BE2C (cell line): ENCODE measurements around the gene HS3ST3B1.

ENCODE experiments used
- DNase-seq: peaks from one replicate; pipeline ENCODE4 v3.0.0-alpha.2; 2020
- H3K27me3 ChIP-seq: fragments of 250-450 bp; sonication (Bioruptor Pico); 2 replicates; pipeline ENCODE4 v1.5.1; 2020; ENCODE audit warnings: mild to moderate bottlenecking
- H3K36me3 ChIP-seq: fragments of 250-450 bp; sonication (Bioruptor Pico); 2 replicates; pipeline ENCODE4 v1.5.1; 2020; ENCODE audit warnings: mild to moderate bottlenecking
- H3K4me1 ChIP-seq: fragments of 250-450 bp; sonication (Bioruptor Pico); 2 replicates; pipeline ENCODE4 v1.5.1; 2020
- H3K4me3 ChIP-seq: 2 replicates; pipeline ENCODE4 v1.5.1; 2011; ENCODE audit warnings: low read depth, low read length
- H3K9me3 ChIP-seq: fragments of 250-450 bp; sonication (Bioruptor Pico); 2 replicates; pipeline ENCODE4 v1.5.1; 2020
- TF ChIP-seq, protein P1 (sequence below): IDR thresholded peaks from 2 replicates; pipeline ENCODE4 v1.5.1; 2012; ENCODE audit warnings: mild to moderate bottlenecking, low read depth, low read length

Gene HS3ST3B1

DNA sequence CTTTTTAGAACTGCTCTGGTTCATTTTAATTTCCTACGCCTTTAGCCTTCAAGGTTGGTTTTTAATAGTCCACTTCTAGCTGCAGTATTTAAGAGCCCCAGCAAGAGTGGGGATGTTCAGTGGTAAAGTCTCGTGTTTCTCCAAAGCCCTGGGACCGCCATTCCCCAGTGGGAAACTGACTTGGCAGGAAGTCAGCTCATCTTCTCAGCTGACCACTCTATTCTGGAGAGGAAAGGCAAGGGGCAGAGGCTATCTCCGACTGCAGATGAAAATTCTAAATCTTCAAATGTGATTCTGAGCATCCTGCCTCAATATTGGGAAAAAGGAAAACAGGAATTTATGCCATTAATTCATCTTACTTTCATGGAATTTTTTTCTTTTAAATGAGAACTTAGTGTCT is 35.5 kb downstream of the HS3ST3B1 start:
- H3K4me3 ChIP-seq, result no peak overlapping the region
- H3K36me3 ChIP-seq, result no peaks in the 10 kb centered on the region
- H3K9me3 ChIP-seq, result no peaks in the 10 kb centered on the region
- TF ChIP-seq, protein P1, sequence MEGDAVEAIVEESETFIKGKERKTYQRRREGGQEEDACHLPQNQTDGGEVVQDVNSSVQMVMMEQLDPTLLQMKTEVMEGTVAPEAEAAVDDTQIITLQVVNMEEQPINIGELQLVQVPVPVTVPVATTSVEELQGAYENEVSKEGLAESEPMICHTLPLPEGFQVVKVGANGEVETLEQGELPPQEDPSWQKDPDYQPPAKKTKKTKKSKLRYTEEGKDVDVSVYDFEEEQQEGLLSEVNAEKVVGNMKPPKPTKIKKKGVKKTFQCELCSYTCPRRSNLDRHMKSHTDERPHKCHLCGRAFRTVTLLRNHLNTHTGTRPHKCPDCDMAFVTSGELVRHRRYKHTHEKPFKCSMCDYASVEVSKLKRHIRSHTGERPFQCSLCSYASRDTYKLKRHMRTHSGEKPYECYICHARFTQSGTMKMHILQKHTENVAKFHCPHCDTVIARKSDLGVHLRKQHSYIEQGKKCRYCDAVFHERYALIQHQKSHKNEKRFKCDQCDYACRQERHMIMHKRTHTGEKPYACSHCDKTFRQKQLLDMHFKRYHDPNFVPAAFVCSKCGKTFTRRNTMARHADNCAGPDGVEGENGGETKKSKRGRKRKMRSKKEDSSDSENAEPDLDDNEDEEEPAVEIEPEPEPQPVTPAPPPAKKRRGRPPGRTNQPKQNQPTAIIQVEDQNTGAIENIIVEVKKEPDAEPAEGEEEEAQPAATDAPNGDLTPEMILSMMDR, result no peak
- H3K27me3 ChIP-seq, result no peaks in the 10 kb centered on the region
- H3K4me1 ChIP-seq, result no peaks in the 10 kb centered on the region
- no peak for DNase-seq

DNA sequence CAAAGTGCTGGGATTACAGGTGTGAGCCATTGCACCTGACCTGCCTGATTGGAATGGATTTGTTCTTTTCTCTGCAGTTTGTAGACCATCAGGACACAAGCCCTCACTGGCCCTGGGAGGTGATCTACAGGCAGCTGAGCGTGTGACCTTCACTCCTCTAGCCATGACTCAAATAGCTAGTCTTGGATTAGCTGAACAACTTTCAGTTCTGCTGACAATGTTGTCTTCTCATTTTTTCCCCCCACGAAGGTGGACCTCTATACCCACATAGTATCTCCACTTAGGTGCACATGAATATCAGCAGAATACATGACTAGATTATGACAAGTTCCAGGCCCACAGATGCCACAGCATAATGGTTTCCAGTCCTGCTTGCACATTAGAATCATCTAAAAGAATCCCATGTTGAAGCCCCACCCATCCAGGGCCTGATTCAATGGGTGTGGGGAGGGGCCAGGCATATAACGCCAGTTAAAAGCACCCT is 36.8 kb downstream of the HS3ST3B1 start:
- no peaks in the 10 kb centered on the region for H3K36me3 ChIP-seq
- TF ChIP-seq, protein P1, result no peak

DNA sequence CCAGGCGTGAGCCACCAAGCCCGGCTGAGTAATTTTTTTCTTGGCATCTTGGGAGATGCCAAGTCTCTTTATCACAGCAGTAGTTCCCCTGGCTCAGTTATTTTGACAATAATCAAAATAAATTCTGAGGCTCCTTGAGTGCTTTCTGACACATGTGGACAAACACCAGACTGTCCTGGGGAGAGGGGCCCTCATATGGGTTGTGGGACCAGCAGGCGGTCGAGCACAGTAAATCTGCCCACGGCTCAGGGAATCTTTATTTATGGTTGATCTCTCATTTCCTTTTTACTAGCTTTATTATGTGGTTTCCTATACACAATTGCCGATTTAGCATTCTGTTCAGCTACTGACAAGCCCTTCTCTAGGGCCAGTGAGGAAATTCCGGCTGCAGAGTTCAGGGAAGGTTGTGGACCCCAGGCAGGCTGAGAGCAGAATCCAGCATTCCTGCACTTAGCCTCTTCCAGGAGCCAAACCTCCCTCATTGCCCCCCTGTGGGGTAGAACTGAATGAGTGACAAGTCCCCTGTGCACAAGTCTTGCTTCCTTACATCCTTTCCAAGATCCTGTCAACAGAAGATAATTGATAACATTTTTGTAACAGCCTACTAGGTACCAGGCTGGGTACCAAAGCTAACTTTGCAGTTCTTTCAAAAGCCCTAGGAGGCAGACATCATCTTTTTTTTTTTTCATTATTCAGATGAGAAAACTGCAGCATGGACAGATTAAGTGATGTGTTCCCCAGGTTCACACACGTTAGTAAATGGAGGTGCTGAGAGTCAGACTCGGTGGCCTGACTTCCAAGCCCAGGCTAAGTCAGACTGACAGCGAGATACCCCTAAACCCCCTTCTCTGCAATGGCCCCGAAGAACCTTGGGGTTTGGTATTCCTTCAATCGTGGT is 40.2 kb downstream of the HS3ST3B1 start:
- H3K9me3 ChIP-seq, result no peaks in the 10 kb centered on the region
- no peak for DNase-seq
- no peaks in the 10 kb centered on the region for H3K36me3 ChIP-seq
- TF ChIP-seq, protein P1, result no peak
- H3K4me1 ChIP-seq, result no peaks in the 10 kb centered on the region
- no peaks in the 10 kb centered on the region for H3K27me3 ChIP-seq
- H3K4me3 ChIP-seq, result no peak overlapping the region

More for the DNA sequence above, 36.8 kb downstream of the HS3ST3B1 start:
- H3K4me1 ChIP-seq, result no peaks in the 10 kb centered on the region
- H3K4me3 ChIP-seq, result no peak overlapping the region
- H3K27me3 ChIP-seq, result no peaks in the 10 kb centered on the region
- DNase-seq, result no peak
- H3K9me3 ChIP-seq, result no peaks in the 10 kb centered on the region

DNA sequence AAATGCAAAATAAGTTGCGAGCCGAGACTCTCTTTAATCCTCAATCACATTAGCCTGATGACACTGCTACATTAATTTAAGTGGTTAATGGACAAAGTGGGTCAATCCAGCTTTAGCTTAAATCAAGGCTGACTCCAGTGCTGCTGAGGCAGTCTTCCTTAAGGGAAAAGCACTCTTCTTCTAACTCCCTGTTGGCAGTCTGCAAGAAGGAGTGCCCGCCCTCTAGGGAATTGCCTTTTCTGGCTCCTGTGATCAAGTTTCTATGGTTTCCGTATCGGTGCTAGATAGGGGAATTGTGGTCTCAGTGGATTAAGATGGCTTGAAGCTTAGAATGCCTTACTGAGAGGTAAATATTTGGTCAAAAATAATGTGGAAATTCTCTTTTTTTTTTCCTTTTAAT is 41.0 kb downstream of the HS3ST3B1 start:
- H3K4me3 ChIP-seq, result no peak overlapping the region
- H3K9me3 ChIP-seq, result no peaks in the 10 kb centered on the region
- H3K36me3 ChIP-seq, result no peaks in the 10 kb centered on the region
- DNase-seq, result no peak
- no peaks in the 10 kb centered on the region for H3K27me3 ChIP-seq
- no peaks in the 10 kb centered on the region for H3K4me1 ChIP-seq
- TF ChIP-seq, protein P1, result no peak

DNA sequence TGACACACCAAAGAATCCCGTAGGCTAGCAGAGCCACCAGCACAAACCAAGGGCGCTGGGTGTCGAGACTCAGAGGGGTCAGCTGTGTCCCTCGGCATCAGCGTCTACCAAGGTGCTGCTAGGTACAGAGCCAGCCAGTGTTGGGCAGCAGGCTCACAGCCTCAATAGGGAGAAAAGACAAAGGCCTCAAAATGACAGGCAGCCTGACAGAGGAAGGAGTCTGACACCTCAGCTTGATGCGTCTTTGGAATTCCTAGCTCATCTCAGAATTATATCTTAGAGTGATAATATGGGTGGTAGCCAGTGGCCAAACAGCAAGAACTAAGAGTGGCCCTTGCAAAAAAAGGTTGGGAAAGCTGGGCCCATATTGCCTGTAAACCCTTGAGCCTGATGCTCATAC is 45.9 kb downstream of the HS3ST3B1 start:
- no peaks in the 10 kb centered on the region for H3K36me3 ChIP-seq
- no peaks in the 10 kb centered on the region for H3K9me3 ChIP-seq
- no peaks in the 10 kb centered on the region for H3K4me1 ChIP-seq
- TF ChIP-seq, protein P1, result no peak
- no peaks in the 10 kb centered on the region for H3K27me3 ChIP-seq
- DNase-seq, result no peak
- H3K4me3 ChIP-seq, result no peak overlapping the region

DNA sequence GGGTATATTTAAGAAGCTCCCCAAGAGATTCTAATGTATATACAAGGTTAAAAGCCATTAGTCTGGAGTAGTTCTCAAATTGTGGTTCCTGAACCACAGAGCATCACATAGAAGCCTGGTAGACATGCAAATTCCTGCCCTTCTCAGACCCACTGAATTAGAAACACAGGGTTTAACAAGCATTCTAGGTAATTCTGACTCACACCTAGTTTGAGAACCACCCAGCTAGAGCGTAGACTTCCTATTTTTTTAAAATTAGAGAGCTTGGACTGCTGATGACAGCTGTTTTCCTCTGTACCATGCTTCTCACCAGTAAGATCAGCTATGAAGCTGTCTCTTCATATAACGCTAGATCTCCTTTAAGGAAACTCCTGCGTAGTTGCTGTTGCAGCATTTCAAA is 50.6 kb downstream of the HS3ST3B1 start:
- no peaks in the 10 kb centered on the region for H3K9me3 ChIP-seq
- TF ChIP-seq, protein P1, result no peak
- no peak for DNase-seq
- H3K36me3 ChIP-seq, result no peaks in the 10 kb centered on the region
- no peaks in the 10 kb centered on the region for H3K27me3 ChIP-seq
- H3K4me3 ChIP-seq, result no peak overlapping the region
- H3K4me1 ChIP-seq, result no peaks in the 10 kb centered on the region
